ENCODE results near the gene AHI1. TPM values are rescaled to one million over a fixed set of nuclear protein-coding genes. Genes with fewer than 3 reads are reported as not detected.
"Not testable (repeated sequence)": the region's sequence is repeated elsewhere in the genome, so short reads cannot be mapped to it uniquely, and the experiment has no call there.

Gene AHI1
- total RNA-seq, 1 experiment from 2014 or later = 22.8 TPM

DNA sequence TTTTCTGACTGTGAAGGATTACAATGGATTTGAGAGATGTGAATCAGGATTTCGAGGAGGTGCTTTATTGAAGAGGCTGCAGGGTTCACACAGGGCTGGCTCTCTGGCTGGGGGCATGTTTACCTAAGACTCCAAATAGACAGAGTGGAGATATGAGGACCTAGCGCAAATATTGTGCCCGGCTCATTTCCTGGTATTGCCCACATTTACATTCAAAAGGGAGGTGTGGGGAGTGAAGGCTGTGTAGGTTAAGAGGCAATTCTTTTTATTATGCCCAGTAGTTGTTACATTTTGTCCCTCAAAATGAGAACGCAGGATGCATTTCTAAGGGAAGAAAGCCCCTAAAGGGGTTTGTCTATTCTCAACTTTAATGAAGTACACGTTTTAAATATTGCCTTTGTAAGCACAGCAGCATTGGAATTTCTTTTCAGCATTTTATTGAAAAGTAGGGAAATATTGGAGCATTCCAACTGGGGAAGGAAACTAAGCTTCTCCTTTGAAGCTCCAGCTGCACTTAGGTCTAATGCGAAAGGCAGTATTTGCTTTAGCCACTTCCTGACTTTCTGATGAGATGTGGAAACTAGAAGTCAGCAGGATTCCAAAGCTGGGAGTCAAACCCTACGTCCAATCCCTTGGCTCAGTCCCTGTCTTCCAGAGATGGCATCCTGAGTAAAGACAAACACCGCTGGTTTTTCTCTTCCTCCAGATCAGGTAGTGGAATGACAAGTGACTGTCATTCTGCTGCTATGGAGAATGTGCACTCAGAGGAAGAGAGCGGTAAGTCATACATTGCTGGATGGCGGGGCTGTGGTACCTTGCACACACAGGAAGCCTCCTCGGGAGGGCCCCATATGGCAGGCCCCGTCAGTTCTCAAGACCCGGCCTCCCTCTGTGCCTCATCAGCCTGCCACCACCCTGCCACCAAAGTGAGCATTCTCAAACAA lies 245.8 kb downstream of the AHI1 start:
- ChIA-PET POLR2A (ENCODE audit: low non-redundant PET) (no interaction called here), CTCF (no interaction called here)
- intact Hi-C loops (cut with micrococcal nuclease; ENCODE audit: unreplicated experiment) = no loop called here
- no peak overlapping the region for H3K4me3 ChIP-seq (ENCODE audit: low read depth, low read length, poor library complexity, severe bottlenecking)
- no peaks in the 10 kb centered on the region for H3K4me1 ChIP-seq (ENCODE audit: insufficient read depth, low read length, poor library complexity, severe bottlenecking)
- no TSS peak for BruUV-seq (replicated peaks)
- no peak overlapping the region for H3K27ac ChIP-seq (ENCODE audit: low read depth, low read length, poor library complexity, severe bottlenecking)
- TF ChIP-seq, protein P1, sequence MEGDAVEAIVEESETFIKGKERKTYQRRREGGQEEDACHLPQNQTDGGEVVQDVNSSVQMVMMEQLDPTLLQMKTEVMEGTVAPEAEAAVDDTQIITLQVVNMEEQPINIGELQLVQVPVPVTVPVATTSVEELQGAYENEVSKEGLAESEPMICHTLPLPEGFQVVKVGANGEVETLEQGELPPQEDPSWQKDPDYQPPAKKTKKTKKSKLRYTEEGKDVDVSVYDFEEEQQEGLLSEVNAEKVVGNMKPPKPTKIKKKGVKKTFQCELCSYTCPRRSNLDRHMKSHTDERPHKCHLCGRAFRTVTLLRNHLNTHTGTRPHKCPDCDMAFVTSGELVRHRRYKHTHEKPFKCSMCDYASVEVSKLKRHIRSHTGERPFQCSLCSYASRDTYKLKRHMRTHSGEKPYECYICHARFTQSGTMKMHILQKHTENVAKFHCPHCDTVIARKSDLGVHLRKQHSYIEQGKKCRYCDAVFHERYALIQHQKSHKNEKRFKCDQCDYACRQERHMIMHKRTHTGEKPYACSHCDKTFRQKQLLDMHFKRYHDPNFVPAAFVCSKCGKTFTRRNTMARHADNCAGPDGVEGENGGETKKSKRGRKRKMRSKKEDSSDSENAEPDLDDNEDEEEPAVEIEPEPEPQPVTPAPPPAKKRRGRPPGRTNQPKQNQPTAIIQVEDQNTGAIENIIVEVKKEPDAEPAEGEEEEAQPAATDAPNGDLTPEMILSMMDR (conservative IDR thresholded peaks at IDR 0.05; ENCODE audit: low read depth, low read length) = no peak
- no peak for TF ChIP-seq EZH2 (IDR thresholded peaks at IDR 0.05; ENCODE audit: borderline replicate concordance, low read depth, low read length, poor library complexity, severe bottlenecking)
- no peaks in the 10 kb centered on the region for H3K36me3 ChIP-seq (ENCODE audit: insufficient read depth, low read length, poor library complexity, severe bottlenecking)
- H3K9me3 ChIP-seq (ENCODE audit: low read depth, low read length, poor library complexity, severe bottlenecking) = no peaks in the 10 kb centered on the region
- no peak for DNase-seq (ENCODE audit: low spot score)
- H3K27me3 ChIP-seq (replicated peaks; ENCODE audit: insufficient read depth, low read depth, low read length, poor library complexity) = no peaks in the 10 kb centered on the region

- ChIA-PET CTCF (no interaction called here), POLR2A (ENCODE audit: low non-redundant PET) (no interaction called here)
Observed at GRCh38 chr6:135250751-135251497, 246.6 kb downstream of the AHI1 start.

GRCh38 chr6:135250234-135250633 lies 247.3 kb downstream of the AHI1 start:
- DNase-seq (ENCODE audit: low spot score) = no peak
- H3K36me3 ChIP-seq (ENCODE audit: insufficient read depth, low read length, poor library complexity, severe bottlenecking) = no peaks in the 10 kb centered on the region
- no peak for TF ChIP-seq EZH2 (IDR thresholded peaks at IDR 0.05; ENCODE audit: borderline replicate concordance, low read depth, low read length, poor library complexity, severe bottlenecking)
- TF ChIP-seq, protein P1 (conservative IDR thresholded peaks at IDR 0.05; ENCODE audit: low read depth, low read length) = no peak
- no peaks in the 10 kb centered on the region for H3K9me3 ChIP-seq (ENCODE audit: low read depth, low read length, poor library complexity, severe bottlenecking)
- no peaks in the 10 kb centered on the region for H3K27me3 ChIP-seq (replicated peaks; ENCODE audit: insufficient read depth, low read depth, low read length, poor library complexity)
- no TSS peak for BruUV-seq (replicated peaks)
- POLR2A ChIA-PET (ENCODE audit: low non-redundant PET) = no interaction called here
- CTCF ChIA-PET = no interaction called here
- intact Hi-C loops (cut with micrococcal nuclease; ENCODE audit: unreplicated experiment) = no loop called here
- H3K4me1 ChIP-seq (ENCODE audit: insufficient read depth, low read length, poor library complexity, severe bottlenecking) = no peaks in the 10 kb centered on the region
- H3K27ac ChIP-seq (ENCODE audit: low read depth, low read length, poor library complexity, severe bottlenecking) = no peak overlapping the region
- no peak overlapping the region for H3K4me3 ChIP-seq (ENCODE audit: low read depth, low read length, poor library complexity, severe bottlenecking)

More at GRCh38 chr6:135250751-135251497, 246.6 kb downstream of the AHI1 start:
- Histone ChIP-seq H3K9me3 (ENCODE audit: low read depth, low read length, poor library complexity, severe bottlenecking) (no peaks in the 10 kb centered on the region), H3K4me3 (ENCODE audit: low read depth, low read length, poor library complexity, severe bottlenecking) (no peak overlapping the region), H3K4me1 (ENCODE audit: insufficient read depth, low read length, poor library complexity, severe bottlenecking) (no peaks in the 10 kb centered on the region), H3K27me3 (replicated peaks; ENCODE audit: insufficient read depth, low read depth, low read length, poor library complexity) (no peaks in the 10 kb centered on the region), H3K27ac (ENCODE audit: low read depth, low read length, poor library complexity, severe bottlenecking) (no peak overlapping the region), H3K36me3 (ENCODE audit: insufficient read depth, low read length, poor library complexity, severe bottlenecking) (no peaks in the 10 kb centered on the region)
- no peak for DNase-seq (ENCODE audit: low spot score)
- TF ChIP-seq, protein P1 (conservative IDR thresholded peaks at IDR 0.05; ENCODE audit: low read depth, low read length) = no peak
- no peak for TF ChIP-seq EZH2 (IDR thresholded peaks at IDR 0.05; ENCODE audit: borderline replicate concordance, low read depth, low read length, poor library complexity, severe bottlenecking)
- intact Hi-C loops (cut with micrococcal nuclease; ENCODE audit: unreplicated experiment) = no loop called here
- BruUV-seq (replicated peaks) = no TSS peak

GRCh38 chr6:135246412-135247012 lies 251.0 kb downstream of the AHI1 start:
- H3K4me1 ChIP-seq (ENCODE audit: insufficient read depth, low read length, poor library complexity, severe bottlenecking) = peaks cover 11% of the 10 kb centered on the region
- H3K36me3 ChIP-seq (ENCODE audit: insufficient read depth, low read length, poor library complexity, severe bottlenecking); DNase-seq (ENCODE audit: low spot score); H3K9me3 ChIP-seq (ENCODE audit: low read depth, low read length, poor library complexity, severe bottlenecking); H3K27ac ChIP-seq (ENCODE audit: low read depth, low read length, poor library complexity, severe bottlenecking); BruUV-seq (replicated peaks); POLR2A ChIA-PET (ENCODE audit: low non-redundant PET); H3K27me3 ChIP-seq (replicated peaks; ENCODE audit: insufficient read depth, low read depth, low read length, poor library complexity); H3K4me3 ChIP-seq (ENCODE audit: low read depth, low read length, poor library complexity, severe bottlenecking); intact Hi-C loops (cut with micrococcal nuclease; ENCODE audit: unreplicated experiment): not testable (repeated sequence)
- CTCF ChIA-PET = interaction anchor here (0.7 kb wide), 1 partner anchor 1352 kb away, joined by 3 read pairs; no protein-coding TSS in a partner anchor
